ENCODE measurements around the gene MRPL9. TPM values are rescaled to one million over a fixed set of nuclear protein-coding genes. Genes with fewer than 3 reads are reported as not detected.

MRPL9 gene
- 69.1 to 95.3 TPM (median 81.1 TPM) in 5 replicates for total RNA-seq (2022; extraction: Qiagen RNA extraction; ENCODE audit: low read depth)

DNA sequence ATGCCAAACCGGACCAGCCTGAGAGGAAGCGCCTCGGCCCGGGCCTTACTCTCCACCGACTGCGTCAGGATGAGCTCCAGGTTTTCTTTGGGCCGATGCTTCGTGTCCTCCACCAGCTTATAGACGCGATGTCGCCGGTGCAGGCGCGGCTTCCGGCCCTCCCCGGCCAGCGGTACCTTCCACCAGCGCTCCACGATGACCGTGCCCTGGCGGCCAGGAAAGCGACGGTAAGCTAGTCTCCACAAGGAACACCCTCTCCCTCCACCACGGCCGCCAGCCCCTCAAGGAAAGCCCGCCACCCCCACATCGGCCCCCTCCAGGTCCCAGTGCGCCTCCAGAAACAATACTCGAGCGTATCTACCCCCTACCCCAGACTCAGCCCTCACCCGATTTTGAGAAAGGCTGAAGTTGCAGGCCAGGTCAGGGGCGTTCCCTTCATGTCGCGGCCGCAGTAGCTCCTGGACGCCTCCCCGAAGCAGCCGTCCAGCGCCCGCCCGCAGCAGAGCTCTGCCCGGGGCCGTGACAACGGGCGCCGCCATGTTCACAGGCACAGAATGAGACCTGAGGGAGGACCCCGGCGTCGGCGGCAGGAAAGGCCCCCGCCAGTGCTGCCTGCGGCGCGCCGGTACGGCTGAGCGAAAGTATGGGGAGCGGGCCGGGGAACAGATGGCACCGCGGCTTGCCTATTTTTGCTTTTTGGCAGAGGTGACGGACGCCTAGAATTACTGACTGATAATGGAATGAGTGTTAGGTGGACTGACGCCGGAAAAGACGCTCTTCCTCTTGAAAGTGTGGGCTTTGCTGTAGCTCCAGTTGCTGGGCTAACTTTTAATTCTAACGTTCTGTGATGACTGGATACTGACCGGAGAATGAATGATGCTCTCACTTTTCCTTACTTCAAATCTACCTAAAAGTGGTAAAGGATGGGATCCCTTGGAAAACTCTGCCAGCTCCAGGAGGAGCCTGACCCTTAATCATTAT lies at the start of gene MRPL9:
Gene MRPL9, minus strand, starts transcription at position 556 of the 981 bp plus-strand sequence. Its CDS starts 17 bp downstream, at position 539.

DNA sequence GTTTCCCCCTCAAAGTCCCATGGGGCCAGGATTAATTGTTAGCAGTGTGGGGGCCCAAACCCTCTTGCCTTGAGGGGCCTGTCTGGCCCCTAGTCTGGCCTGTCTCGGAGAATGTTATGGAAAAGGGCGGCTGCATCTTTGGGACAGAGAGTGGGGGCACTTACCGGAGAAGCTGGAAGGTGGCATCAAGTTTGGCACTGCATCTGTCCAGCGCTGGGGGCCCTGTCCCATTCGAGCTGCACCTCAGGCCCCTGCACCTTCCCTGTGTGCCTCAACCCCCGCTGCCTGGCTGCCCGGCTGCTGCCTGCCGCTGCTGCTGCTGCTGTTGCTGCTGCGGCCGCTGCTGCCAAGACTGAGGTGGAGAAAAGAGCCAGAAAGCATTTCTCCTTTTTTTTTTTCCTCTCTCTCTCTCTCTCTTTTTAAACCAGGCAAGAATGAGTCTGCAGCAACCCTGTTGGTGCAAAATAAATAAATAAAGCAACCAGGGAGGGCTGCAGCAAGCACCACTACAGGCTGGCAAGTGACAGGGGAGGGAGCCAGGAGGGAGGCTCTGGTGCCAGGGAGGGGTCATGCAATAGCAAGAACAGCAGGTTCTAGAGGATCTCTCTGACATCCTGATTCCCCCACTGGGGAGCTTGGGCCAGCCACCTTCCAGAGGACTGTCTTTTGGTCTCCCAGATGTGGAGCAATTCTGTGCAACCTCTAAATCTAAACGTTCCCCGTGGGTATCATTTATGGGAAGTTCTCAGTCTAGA lies 41.9 kb upstream of the MRPL9 start, which contains the start of gene LINGO4:
Gene LINGO4, minus strand, starts transcription at position 354 of the 755 bp plus-strand sequence. CDS start 2,715 bp downstream, outside the sequence.

DNA sequence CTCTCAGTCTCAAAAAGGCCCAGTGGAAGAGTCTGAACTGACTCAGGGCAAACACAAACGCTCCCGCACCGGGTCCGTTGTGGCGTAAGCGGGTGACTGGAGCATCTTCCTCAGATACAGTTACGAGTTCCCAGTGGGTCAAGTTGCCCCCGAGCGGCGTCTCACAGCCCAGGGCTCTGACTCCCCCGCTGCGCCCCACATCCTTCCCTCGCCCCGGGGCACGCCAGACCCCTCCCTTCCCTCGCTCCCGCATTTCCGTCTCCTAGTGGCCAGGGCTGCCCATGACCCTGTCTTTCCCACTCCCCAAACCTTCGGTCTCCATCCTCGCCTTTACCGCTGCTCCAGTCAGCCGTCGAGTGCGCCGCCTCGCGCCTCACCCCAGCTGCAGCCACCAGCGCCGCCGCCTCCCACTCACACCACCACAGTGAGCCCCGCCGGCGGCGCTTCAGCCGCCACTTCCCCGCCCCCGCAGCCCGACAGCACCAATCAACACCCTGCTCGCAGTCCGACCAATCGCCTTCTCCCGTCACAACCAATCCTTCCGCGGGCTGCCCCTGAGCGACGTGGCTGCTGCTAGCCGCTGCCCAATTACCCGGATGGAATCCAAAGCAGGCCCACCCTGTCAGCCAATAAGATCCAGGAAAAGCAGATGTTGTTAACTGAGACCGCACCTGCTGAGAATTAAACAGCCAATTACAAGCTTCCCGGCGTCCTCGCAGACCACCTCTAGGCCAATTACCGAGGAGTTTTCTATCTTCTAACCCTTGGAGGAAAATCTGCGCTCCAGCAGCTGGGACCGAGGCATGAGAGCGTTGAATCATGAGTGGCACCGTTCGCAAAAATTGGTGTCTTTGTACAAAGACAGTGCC lies 27.0 kb upstream of the MRPL9 start, which contains the start of gene TDRKH:
Gene TDRKH, minus strand, starts transcription at position 430 of the 869 bp plus-strand sequence. CDS start 7,478 bp downstream, outside the sequence.

DNA sequence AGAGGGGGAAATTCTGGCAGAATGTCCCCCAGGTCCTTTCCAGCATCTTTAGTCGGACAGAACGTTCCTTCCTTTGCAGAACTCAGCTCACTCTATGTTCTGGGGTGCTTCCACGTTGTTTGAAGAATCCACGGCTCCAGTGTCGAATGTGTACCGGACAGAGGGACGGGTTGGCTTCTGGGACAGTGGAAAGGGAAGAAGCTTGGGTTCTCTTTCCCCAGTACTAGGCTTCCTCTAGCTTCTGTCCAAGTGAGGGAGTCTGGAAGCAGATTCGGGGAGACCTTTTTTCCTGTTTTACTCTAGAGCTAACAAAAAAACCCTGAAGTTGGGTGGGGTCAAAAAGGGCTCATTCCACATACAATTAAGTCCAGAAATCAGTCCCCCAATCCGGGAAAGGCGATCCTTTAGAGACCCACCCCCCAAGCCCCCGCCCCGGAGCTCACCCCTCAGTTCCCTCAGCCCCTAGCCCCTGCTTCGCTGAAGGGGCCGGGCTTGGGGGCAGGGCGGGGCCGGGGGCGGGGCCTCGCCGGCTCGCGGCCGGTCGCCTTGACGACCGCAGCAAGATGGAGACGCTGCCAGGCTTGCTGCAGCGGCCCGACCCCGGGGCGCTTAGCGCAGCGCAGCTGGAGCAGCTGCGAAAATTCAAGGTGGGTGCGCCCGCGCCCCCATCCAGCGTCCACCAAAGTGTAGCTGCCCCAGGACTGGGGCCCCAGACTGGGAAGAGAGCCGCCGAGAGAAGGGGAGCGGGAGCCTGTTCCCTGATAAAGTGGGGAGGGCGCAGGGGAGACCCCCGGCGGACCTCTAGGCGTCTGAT lies 42.1 kb downstream of the MRPL9 start, which contains the start of gene RIIAD1:
Gene RIIAD1, plus strand, starts transcription at position 549 of the 814 bp plus-strand sequence. Its CDS starts 15 bp downstream, at position 564.

DNA sequence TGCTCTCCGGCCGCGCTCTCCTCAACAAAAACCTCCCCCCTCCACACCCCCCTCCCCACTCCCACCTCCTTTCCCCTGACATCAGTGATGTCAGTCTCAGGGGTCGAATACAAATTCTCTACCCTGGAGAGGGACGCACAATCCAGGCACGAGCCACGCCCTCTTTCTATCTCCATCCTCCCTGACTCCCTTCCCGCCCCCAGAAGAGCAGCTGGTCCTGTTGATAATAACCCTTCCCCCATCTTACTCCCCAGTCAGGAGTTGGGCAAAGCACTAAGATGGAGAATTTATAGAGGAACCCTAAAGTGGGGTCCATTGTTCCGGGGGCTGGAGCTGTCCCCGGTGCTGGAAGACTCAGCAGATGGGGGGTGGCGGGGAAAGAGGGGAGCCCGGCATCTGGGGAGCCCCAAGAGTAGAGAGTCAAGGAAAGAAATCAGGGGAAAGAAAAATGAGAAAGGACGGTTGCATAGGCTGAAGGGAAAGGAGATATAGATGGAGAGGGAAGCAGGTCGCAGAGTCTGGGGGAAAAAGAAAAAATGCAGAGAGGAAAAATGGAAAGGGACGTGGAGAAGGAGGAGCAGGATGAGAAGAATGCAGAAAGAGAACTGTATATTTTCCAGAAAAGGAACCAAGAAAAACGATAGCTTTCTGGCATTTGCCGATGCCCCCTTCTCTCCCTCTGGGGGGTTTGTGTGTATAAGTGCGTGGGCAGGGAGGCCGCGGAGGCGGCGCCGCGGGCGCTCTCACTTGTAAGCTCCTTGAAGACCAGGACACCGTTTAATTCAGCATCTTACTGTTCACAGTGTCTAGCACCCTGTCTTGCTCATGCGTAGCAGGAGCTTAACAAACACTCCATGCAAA lies 46.3 kb downstream of the MRPL9 start, which contains the start of gene CELF3:
Gene CELF3, minus strand, starts transcription at position 33 of the 861 bp plus-strand sequence. CDS start 783 bp downstream, outside the sequence.

Other genes with a start within 250 kb of the MRPL9 start
- 14.0 to 16.7 TPM (median 14.3 TPM) in 5 replicates for gene TUFT1, start 223.2 kb downstream of the MRPL9 start, total RNA-seq (2022; extraction: Qiagen RNA extraction; ENCODE audit: low read depth)
- 6.8 to 10.9 TPM (median 7.5 TPM) in 5 replicates for gene SNX27, start 151.4 kb downstream of the MRPL9 start, total RNA-seq (2022; extraction: Qiagen RNA extraction; ENCODE audit: low read depth)
- gene CELF3, start 46.7 kb downstream of the MRPL9 start, total RNA-seq (2022; extraction: Qiagen RNA extraction; ENCODE audit: low read depth) = not detected in 5 replicates
- not detected in 5 replicates for gene RIIAD1, start 42.0 kb downstream of the MRPL9 start, total RNA-seq (2022; extraction: Qiagen RNA extraction; ENCODE audit: low read depth)
- 5.4 to 6.3 TPM (median 6.2 TPM) in 5 replicates for gene TDRKH, start 27.0 kb upstream of the MRPL9 start, total RNA-seq (2022; extraction: Qiagen RNA extraction; ENCODE audit: low read depth)
- not detected in 5 replicates for gene LINGO4, start 41.9 kb upstream of the MRPL9 start, total RNA-seq (2022; extraction: Qiagen RNA extraction; ENCODE audit: low read depth)
- not detected in 5 replicates for gene RORC, start 68.3 kb upstream of the MRPL9 start, total RNA-seq (2022; extraction: Qiagen RNA extraction; ENCODE audit: low read depth)
- gene C2CD4D, start 76.3 kb upstream of the MRPL9 start, total RNA-seq (2022; extraction: Qiagen RNA extraction; ENCODE audit: low read depth) = not detected in 5 replicates
- not detected in 5 replicates for gene THEM5, start 90.2 kb upstream of the MRPL9 start, total RNA-seq (2022; extraction: Qiagen RNA extraction; ENCODE audit: low read depth)
- 12.1 to 15.5 TPM (median 14.1 TPM) in 5 replicates for gene THEM4, start 146.0 kb upstream of the MRPL9 start, total RNA-seq (2022; extraction: Qiagen RNA extraction; ENCODE audit: low read depth)
- gene S100A10, start 230.4 kb upstream of the MRPL9 start, total RNA-seq (2022; extraction: Qiagen RNA extraction; ENCODE audit: low read depth) = 1,857 to 2,427 TPM (median 2,095 TPM) in 5 replicates